Naive thymus-derived CD4-positive, alpha-beta T cell (primary cell): ENCODE data around the gene CPN1. TPM values are rescaled to one million over a fixed set of nuclear protein-coding genes. Genes with fewer than 3 reads are reported as not detected.

Source experiments
- ATAC-seq: fragments of 150-1000 bp; cut with Tn5 transposase; 2 replicates; pipeline ENCODE4 v1.10.0; 2021; ENCODE audit warnings: mild to moderate bottlenecking, moderate library complexity
- CTCF ChIA-PET: fragments of 350-600 bp; sonication (Branson Sonifier 250); formaldehyde crosslinking; loops from one replicate; lab custom pipeline; 2021; ENCODE audit warnings: antibody characterized with exemption; lab: Charles Lee
- POLR2A ChIA-PET: fragments of 350-600 bp; sonication (Branson Sonifier 250); formaldehyde crosslinking; loops from one replicate; lab custom pipeline; 2021; ENCODE audit warnings: antibody characterized with exemption, inconsistent platforms; lab: Charles Lee
- DNase-seq, 9 donors: peaks; one replicate each; pipeline versions ENCODE4 v3.0.0 to v3.0.0-alpha.2; 2020 to 2022; ENCODE audit warnings: mixed read lengths in 1 of 9
- H3K27ac ChIP-seq: one replicate; pipeline ENCODE4 v1.7.0; 2013; ENCODE audit warnings: mild to moderate bottlenecking, low read depth, low read length, moderate library complexity
- H3K27me3 ChIP-seq, 2 donors: one replicate each; pipeline ENCODE4 v1.7.0; 2013; ENCODE audit warnings: low read length in 2 of 2, mild to moderate bottlenecking in 2 of 2, moderate library complexity in 2 of 2; ENCODE audit not compliant: control insufficient read depth in 2 of 2, insufficient read depth in 2 of 2
- H3K36me3 ChIP-seq, 3 experiments: 1 replicate in 2 of 3; 2 replicates in 1 of 3; pipeline ENCODE4 v1.7.0; 2013; ENCODE audit warnings: low read length in 3 of 3, mild to moderate bottlenecking in 3 of 3, moderate library complexity in 1 of 3; ENCODE audit not compliant: insufficient read depth in 3 of 3, control insufficient read depth in 2 of 3
- H3K4me1 ChIP-seq, 2 donors: one replicate each; pipeline ENCODE4 v1.7.0; 2013; ENCODE audit warnings: low read length in 2 of 2, mild to moderate bottlenecking in 2 of 2, moderate library complexity in 1 of 2; ENCODE audit not compliant: control insufficient read depth in 2 of 2, insufficient read depth in 2 of 2
- H3K4me3 ChIP-seq: 2 replicates; pipeline ENCODE4 v1.7.0; 2013; ENCODE audit warnings: mild to moderate bottlenecking, low read length
- H3K9me3 ChIP-seq, 3 experiments: 1 replicate in 2 of 3; 2 replicates in 1 of 3; pipeline ENCODE4 v1.7.0; 2013; ENCODE audit warnings: low read length in 3 of 3; ENCODE audit not compliant: control insufficient read depth in 2 of 3
- H3K27ac Mint-ChIP-seq, 9 donors: one replicate each; pipeline ENCODE4 v1.8.0; 2020 to 2022; ENCODE audit warnings: mixed read lengths in 9 of 9, mild to moderate bottlenecking in 8 of 9, moderate library complexity in 5 of 9, inconsistent platforms in 2 of 9
- H3K27me3 Mint-ChIP-seq, 5 donors: one replicate each; pipeline ENCODE4 v1.8.0; 2021 to 2022; ENCODE audit warnings: mixed read lengths in 5 of 5, mild to moderate bottlenecking in 1 of 5
- H3K36me3 Mint-ChIP-seq, 5 donors: one replicate each; pipeline ENCODE4 v1.8.0; 2020 to 2022; ENCODE audit warnings: mixed read lengths in 5 of 5, mild to moderate bottlenecking in 3 of 5, inconsistent platforms in 1 of 5
- H3K4me1 Mint-ChIP-seq, 7 donors: one replicate each; pipeline ENCODE4 v1.8.0; 2020 to 2022; ENCODE audit warnings: mixed read lengths in 7 of 7, mild to moderate bottlenecking in 3 of 7, inconsistent platforms in 1 of 7
- H3K4me3 Mint-ChIP-seq, 10 donors: one replicate each; pipeline ENCODE4 v1.8.0; 2020 to 2022; ENCODE audit warnings: mild to moderate bottlenecking in 10 of 10, mixed read lengths in 10 of 10, moderate library complexity in 6 of 10, inconsistent platforms in 2 of 10
- H3K9me3 Mint-ChIP-seq, 11 donors: one replicate each; pipeline ENCODE4 v1.8.0; 2020 to 2022; ENCODE audit warnings: mixed read lengths in 11 of 11, mild to moderate bottlenecking in 4 of 11, inconsistent platforms in 1 of 11, moderate library complexity in 1 of 11
- intact Hi-C, 2 donors: fragments of 100-400 bp; cut with micrococcal nuclease; formaldehyde crosslinking; loops; one replicate each; pipeline ENCODE4 v1.15.1; 2023
- polyA plus RNA-seq, 2 donors: library from polyadenylated mRNA; unstranded; fragments of 300-500 nt; fragmentation: Illumina TruSeq; gene quantifications; one replicate each; pipeline ENCODE4 v1.2.3, GENCODE V29; 2021
- total RNA-seq, 6 experiments: library from RNA in 5 of 6; stranded (reverse) in 5 of 6; gene quantifications; 1 replicate in 5 of 6; 2 replicates in 1 of 6; pipeline ENCODE4 v1.2.3 and lab custom pipeline; 2021 to 2026

The CPN1 gene
- total and polyA plus RNA-seq, 7 experiments from 2014 or later: not detected

DNA sequence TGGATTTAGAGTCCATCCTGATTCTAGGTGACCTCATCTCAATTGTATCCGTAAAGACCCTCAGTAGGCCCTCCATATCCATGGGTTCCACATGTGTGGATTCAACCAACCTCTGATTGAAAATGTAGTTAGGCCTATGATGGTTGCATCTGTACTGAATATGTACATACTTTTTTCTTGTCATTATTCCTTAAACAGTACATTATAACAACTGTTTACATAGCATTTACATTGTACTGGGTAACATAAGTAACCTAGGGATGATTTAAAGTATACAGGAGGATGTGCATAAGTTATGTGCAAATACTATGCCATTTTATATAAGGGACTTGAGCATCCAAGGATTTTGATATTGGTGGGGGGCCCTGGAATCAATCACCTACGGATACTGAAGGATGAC is 10.1 kb downstream of the CPN1 start:
- no peaks in the 10 kb centered on the region for H3K4me1 Mint-ChIP-seq
- Histone ChIP-seq H3K4me3 (no peak overlapping the region), H3K27ac (no peak overlapping the region), H3K4me1 (no peaks in the 10 kb centered on the region), H3K36me3 (no peaks in the 10 kb centered on the region), H3K27me3 (no peaks in the 10 kb centered on the region), H3K9me3 (no peaks in the 10 kb centered on the region)
- ATAC-seq: no peak
- ChIA-PET CTCF (no interaction called here), POLR2A (no interaction called here)
- no peak overlapping the region for H3K4me3 Mint-ChIP-seq
- H3K27me3 Mint-ChIP-seq: peaks cover under 1 to 7% (median 5%) of the 10 kb centered on the region in 5 donors
- H3K9me3 Mint-ChIP-seq: no peaks in the 10 kb centered on the region
- H3K27ac Mint-ChIP-seq: no peak overlapping the region
- no peaks in the 10 kb centered on the region for H3K36me3 Mint-ChIP-seq
- DNase-seq: no peak
- intact Hi-C loops: no loop called here

DNA sequence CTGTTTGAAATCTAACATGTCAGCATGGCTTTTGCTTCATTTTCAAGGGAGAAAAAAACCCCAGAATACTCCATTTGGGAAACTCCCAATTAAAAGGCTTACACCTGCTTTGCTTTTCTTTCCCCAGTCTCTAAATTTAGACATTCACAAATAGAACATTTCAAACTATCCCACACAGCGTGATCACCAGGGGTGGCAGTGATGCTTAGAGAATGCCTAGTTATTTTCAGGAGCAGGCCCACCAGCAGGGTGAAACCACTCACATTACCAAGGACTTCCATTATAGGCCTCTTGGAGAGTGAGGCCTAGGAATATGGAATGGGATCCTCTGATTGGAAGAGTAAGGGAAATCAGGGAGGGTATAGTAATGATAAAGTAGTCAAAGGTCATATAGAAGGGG is 14.2 kb downstream of the CPN1 start:
- Mint-ChIP-seq H3K36me3 (no peaks in the 10 kb centered on the region), H3K27ac (no peak overlapping the region), H3K27me3 (peaks cover 12 to 25% (median 23%) of the 10 kb centered on the region in 5 donors), H3K4me3 (no peak overlapping the region), H3K4me1 (no peaks in the 10 kb centered on the region), H3K9me3 (no peaks in the 10 kb centered on the region)
- ATAC-seq: no peak
- H3K4me1 ChIP-seq: no peaks in the 10 kb centered on the region
- no peaks in the 10 kb centered on the region for H3K36me3 ChIP-seq
- CTCF ChIA-PET: no interaction called here
- H3K9me3 ChIP-seq: no peaks in the 10 kb centered on the region
- POLR2A ChIA-PET: no interaction called here
- no peak overlapping the region for H3K27ac ChIP-seq
- no peak overlapping the region for H3K4me3 ChIP-seq
- intact Hi-C loops: no loop called here
- no peaks in the 10 kb centered on the region for H3K27me3 ChIP-seq
- no peak for DNase-seq

DNA sequence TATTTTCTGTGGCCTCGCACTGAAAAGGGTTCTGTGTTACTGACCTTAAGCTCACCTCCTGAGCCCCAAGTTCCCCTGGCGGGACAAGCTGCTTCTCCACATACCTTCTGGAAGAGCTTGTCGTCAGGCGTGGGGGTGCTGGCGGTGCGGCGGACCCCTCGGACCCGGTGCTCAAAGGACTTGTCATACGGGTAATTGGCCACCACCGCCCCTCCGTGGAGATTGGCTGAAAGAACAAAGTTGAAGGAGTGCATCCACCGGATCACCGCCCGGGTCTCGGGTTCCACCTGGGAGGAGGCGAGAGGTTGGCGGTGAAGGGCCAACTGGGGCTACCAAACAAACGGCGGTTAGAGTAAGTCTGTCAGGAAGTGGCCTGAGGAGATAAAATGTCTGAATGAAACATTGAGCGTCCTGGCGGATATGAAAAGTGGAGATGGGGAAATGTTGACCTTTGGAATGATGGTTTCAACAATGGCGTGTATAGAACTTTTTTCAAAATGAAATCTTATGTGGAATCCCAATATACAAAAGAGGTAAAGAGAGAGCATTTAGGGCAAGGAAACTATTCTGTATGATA is 16.5 kb downstream of the CPN1 start:
- ATAC-seq: no peak
- CTCF ChIA-PET: no interaction called here

GRCh38 chr10:100061401-100061800 is 20.3 kb downstream of the CPN1 start:
- no peaks in the 10 kb centered on the region for H3K9me3 ChIP-seq
- CTCF ChIA-PET: no interaction called here
- H3K27ac Mint-ChIP-seq: no peak overlapping the region
- no peak overlapping the region for H3K27ac ChIP-seq
- DNase-seq (no peak), ATAC-seq (no peak)
- POLR2A ChIA-PET: no interaction called here
- no peaks in the 10 kb centered on the region for H3K4me1 Mint-ChIP-seq
- H3K36me3 ChIP-seq: no peaks in the 10 kb centered on the region
- no peak overlapping the region for H3K4me3 Mint-ChIP-seq
- intact Hi-C loops: no loop called here
- H3K27me3 ChIP-seq: no peaks in the 10 kb centered on the region
- H3K36me3 Mint-ChIP-seq: no peaks in the 10 kb centered on the region
- H3K4me1 ChIP-seq: no peaks in the 10 kb centered on the region
- peaks cover 0 to 4% (median 0%) of the 10 kb centered on the region in 11 donors for H3K9me3 Mint-ChIP-seq
- no peak overlapping the region for H3K4me3 ChIP-seq
- H3K27me3 Mint-ChIP-seq: peaks cover 20 to 32% (median 25%) of the 10 kb centered on the region in 5 donors

More for the DNA sequence above, 16.5 kb downstream of the CPN1 start:
- no peaks in the 10 kb centered on the region for H3K27me3 ChIP-seq
- DNase-seq: no peak
- H3K9me3 ChIP-seq: no peaks in the 10 kb centered on the region
- Mint-ChIP-seq H3K27ac (no peak overlapping the region), H3K27me3 (peaks cover 15 to 26% (median 24%) of the 10 kb centered on the region in 5 donors), H3K36me3 (no peaks in the 10 kb centered on the region), H3K4me3 (no peak overlapping the region), H3K9me3 (no peaks in the 10 kb centered on the region), H3K4me1 (no peaks in the 10 kb centered on the region)
- no peaks in the 10 kb centered on the region for H3K4me1 ChIP-seq
- no peak overlapping the region for H3K27ac ChIP-seq
- H3K4me3 ChIP-seq: no peak overlapping the region
- intact Hi-C loops: no loop called here
- POLR2A ChIA-PET: no interaction called here
- no peaks in the 10 kb centered on the region for H3K36me3 ChIP-seq

DNA sequence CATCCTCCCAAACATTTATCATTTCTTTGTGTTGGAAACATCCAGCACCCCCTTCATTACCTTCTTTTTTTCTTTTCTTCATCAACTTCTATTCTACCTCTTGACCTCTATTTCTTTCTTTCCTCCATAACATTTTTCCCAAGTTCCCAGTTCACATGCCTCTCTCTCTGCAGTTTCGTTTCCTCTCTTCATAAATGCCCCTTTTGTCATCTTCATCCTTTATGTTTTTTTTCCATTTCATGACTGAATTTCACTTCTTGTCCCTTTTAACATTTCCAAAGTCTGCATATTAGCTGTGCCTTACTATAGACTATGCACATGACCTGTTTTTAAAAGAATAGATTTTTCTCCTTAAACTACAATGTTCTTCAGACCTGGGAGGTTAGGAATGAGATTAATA is 23.7 kb downstream of the CPN1 start:
- Histone ChIP-seq H3K4me3 (no peak overlapping the region), H3K4me1 (no peaks in the 10 kb centered on the region), H3K36me3 (no peaks in the 10 kb centered on the region), H3K27ac (no peak overlapping the region), H3K9me3 (no peaks in the 10 kb centered on the region), H3K27me3 (no peaks in the 10 kb centered on the region)
- ATAC-seq: no peak
- POLR2A ChIA-PET: no interaction called here
- Mint-ChIP-seq H3K4me3 (no peak overlapping the region), H3K9me3 (peaks cover 0 to 10% (median 2%) of the 10 kb centered on the region in 11 donors), H3K27ac (no peak overlapping the region), H3K27me3 (peaks cover 4 to 33% (median 8%) of the 10 kb centered on the region in 5 donors), H3K36me3 (peaks cover 0 to 3% (median 0%) of the 10 kb centered on the region in 5 donors), H3K4me1 (no peaks in the 10 kb centered on the region)
- DNase-seq: no peak
- intact Hi-C loops: no loop called here
- CTCF ChIA-PET: no interaction called here

DNA sequence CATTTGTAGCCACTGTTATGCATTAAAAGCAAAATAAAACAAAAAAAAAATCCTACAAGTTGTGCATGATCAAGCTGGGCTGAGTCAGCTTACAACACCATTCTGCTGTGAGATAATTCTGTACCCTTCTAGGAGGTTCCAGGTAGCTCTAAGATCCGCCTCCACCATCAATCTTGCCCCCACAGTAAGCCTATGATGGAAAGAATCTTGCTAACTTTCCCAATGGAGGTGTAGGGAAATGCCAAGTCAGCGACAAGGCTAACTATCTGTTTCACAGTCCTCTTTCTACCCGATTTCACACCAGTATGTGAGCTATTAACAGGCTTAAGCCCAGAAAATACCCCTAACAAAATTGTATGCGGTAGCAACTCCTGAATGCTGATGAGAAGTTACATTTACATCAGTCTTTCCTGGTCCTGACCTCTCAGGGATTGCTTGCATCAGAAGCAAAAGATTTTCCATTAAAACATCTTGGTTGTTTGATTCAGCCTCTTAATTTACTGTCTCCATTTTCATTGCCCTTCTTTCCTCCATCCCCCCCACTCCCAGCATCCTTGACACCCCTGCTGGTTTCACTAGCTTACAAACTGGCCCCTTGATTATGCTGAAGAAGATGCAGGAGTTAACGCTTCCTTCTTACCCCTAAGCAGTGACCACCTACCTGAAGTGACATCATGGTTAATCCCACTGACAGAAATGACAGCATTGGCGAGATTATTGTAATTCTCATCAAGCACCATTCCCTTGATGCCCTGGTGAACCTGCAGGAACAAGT is 27.8 kb downstream of the CPN1 start:
- Mint-ChIP-seq H3K4me3 (no peak overlapping the region), H3K27me3 (peaks cover 4 to 32% (median 8%) of the 10 kb centered on the region in 5 donors), H3K36me3 (peaks cover 0 to 3% (median 0%) of the 10 kb centered on the region in 5 donors), H3K4me1 (no peaks in the 10 kb centered on the region), H3K9me3 (peaks cover 0 to 10% (median 2%) of the 10 kb centered on the region in 11 donors), H3K27ac (no peak overlapping the region)
- Histone ChIP-seq H3K9me3 (no peaks in the 10 kb centered on the region), H3K4me3 (no peak overlapping the region), H3K4me1 (no peaks in the 10 kb centered on the region), H3K36me3 (no peaks in the 10 kb centered on the region), H3K27me3 (no peaks in the 10 kb centered on the region), H3K27ac (no peak overlapping the region)
- POLR2A ChIA-PET: interaction anchor here (0.6 kb wide), 1 partner anchor 15 kb away, joined by 3 read pairs; no protein-coding TSS in a partner anchor
- CTCF ChIA-PET: interaction anchor here (0.9 kb wide), 1 partner anchor 208 kb away, joined by 3 read pairs; no protein-coding TSS in a partner anchor
- no peak for DNase-seq
- intact Hi-C loops: no loop called here
- ATAC-seq: no peak
